ENCODE data around the gene OR6P1. TPM values are rescaled to one million over a fixed set of nuclear protein-coding genes. Genes with fewer than 3 reads are reported as not detected.

The OR6P1 gene
- total RNA-seq = not detected

- no peak within 1 kb of the TSS for H3K27ac ChIP-seq
- no peaks in the 10 kb centered on the region for H3K36me3 ChIP-seq
- 77% methylated on average over 3 of the region's 3 CpGs for WGBS
- H3K4me1 ChIP-seq = no peaks in the 10 kb centered on the region
- H3K27me3 ChIP-seq = no peaks in the 10 kb centered on the region
- H3K9me3 ChIP-seq = no peaks in the 10 kb centered on the region
- no peak within 1 kb of the TSS for H3K4me3 ChIP-seq
- DNase-seq (ENCODE audit: low spot score in 2 of 2) = no peak
- TF ChIP-seq POLR2A (IDR thresholded peaks at IDR 0.05) (no peak), CTCF (IDR thresholded peaks at IDR 0.05) (no peak), POLR2AphosphoS5 (IDR thresholded peaks at IDR 0.05) (no peak)
Observed at GRCh38 chr1:158570480-158570879, at the start of gene OR6P1. Gene OR6P1, minus strand, starts transcription at chr1:158570580. Its CDS starts 6,976 bp downstream, at chr1:158563604.

GRCh38 chr1:158613764-158614163 is 43.4 kb upstream of the OR6P1 start:
- H3K36me3 ChIP-seq = no peaks in the 10 kb centered on the region
- no peak for TF ChIP-seq POLR2A (IDR thresholded peaks at IDR 0.05)
- TF ChIP-seq CTCF (IDR thresholded peaks at IDR 0.05) = no peak
- no peak for TF ChIP-seq POLR2AphosphoS5 (IDR thresholded peaks at IDR 0.05)
- no peak for TF ChIP-seq EP300 (IDR thresholded peaks at IDR 0.05)
- no peak overlapping the region for H3K4me3 ChIP-seq
- no peaks in the 10 kb centered on the region for H3K4me1 ChIP-seq
- no peaks in the 10 kb centered on the region for H3K9me3 ChIP-seq
- no peak for DNase-seq (ENCODE audit: low spot score in 2 of 2)
- 89% methylated on average over 3 of the region's 3 CpGs for WGBS
- no peaks in the 10 kb centered on the region for H3K27me3 ChIP-seq
- no peak overlapping the region for H3K27ac ChIP-seq

GRCh38 chr1:158611916-158612315 is 41.5 kb upstream of the OR6P1 start:
- H3K4me3 ChIP-seq = no peak overlapping the region
- TF ChIP-seq POLR2A (IDR thresholded peaks at IDR 0.05) (no peak), POLR2AphosphoS5 (IDR thresholded peaks at IDR 0.05) (no peak), EP300 (IDR thresholded peaks at IDR 0.05) (no peak), CTCF (IDR thresholded peaks at IDR 0.05) (no peak)
- no peaks in the 10 kb centered on the region for H3K36me3 ChIP-seq
- no peaks in the 10 kb centered on the region for H3K4me1 ChIP-seq
- WGBS = 51% methylated on average over 3 of the region's 3 CpGs
- H3K27ac ChIP-seq = no peak overlapping the region
- no peaks in the 10 kb centered on the region for H3K27me3 ChIP-seq
- DNase-seq (ENCODE audit: low spot score in 2 of 2) = no peak
- H3K9me3 ChIP-seq = no peaks in the 10 kb centered on the region

GRCh38 chr1:158607296-158607695 is 36.9 kb upstream of the OR6P1 start:
- H3K4me3 ChIP-seq = no peak overlapping the region
- no peaks in the 10 kb centered on the region for H3K9me3 ChIP-seq
- DNase-seq (ENCODE audit: low spot score in 2 of 2) = no peak
- no peak for TF ChIP-seq POLR2AphosphoS5 (IDR thresholded peaks at IDR 0.05)
- no peak for TF ChIP-seq CTCF (IDR thresholded peaks at IDR 0.05)
- TF ChIP-seq EP300 (IDR thresholded peaks at IDR 0.05) = no peak
- no peak for TF ChIP-seq POLR2A (IDR thresholded peaks at IDR 0.05)
- no peaks in the 10 kb centered on the region for H3K27me3 ChIP-seq
- H3K36me3 ChIP-seq = no peaks in the 10 kb centered on the region
- H3K4me1 ChIP-seq = no peaks in the 10 kb centered on the region
- H3K27ac ChIP-seq = no peak overlapping the region
- 81% methylated on average over 1 of the region's 1 CpG for WGBS

GRCh38 chr1:158604968-158605367 is 34.6 kb upstream of the OR6P1 start, which contains the start of gene OR10Z1:
Gene OR10Z1, plus strand, starts transcription at chr1:158605268. Its CDS starts 1,171 bp downstream, at chr1:158606439.
- no peaks in the 10 kb centered on the region for H3K27me3 ChIP-seq
- H3K27ac ChIP-seq = no peak within 1 kb of the TSS
- 83% methylated on average over 1 of the region's 1 CpG for WGBS
- no peak for TF ChIP-seq POLR2AphosphoS5 (IDR thresholded peaks at IDR 0.05)
- no peak for TF ChIP-seq CTCF (IDR thresholded peaks at IDR 0.05)
- H3K9me3 ChIP-seq = no peaks in the 10 kb centered on the region
- no peak for DNase-seq (ENCODE audit: low spot score in 2 of 2)
- no peaks in the 10 kb centered on the region for H3K4me1 ChIP-seq
- no peak within 1 kb of the TSS for H3K4me3 ChIP-seq
- no peaks in the 10 kb centered on the region for H3K36me3 ChIP-seq

Measured in suprapubic skin (tissue), 4 donors.